Testis (tissue), 2 donors: Measurements from ENCODE around the gene VWA7.

Source experiments
- POLR2A ChIP-seq: fragments of 450-650 bp; IDR thresholded peaks from one replicate; pipeline ENCODE4 v1.6.1; 2017; ENCODE audit warnings: antibody characterized with exemption, mild to moderate bottlenecking, moderate library complexity
- TF ChIP-seq, protein P1 (sequence below), 3 experiments: fragments of 450-650 bp in 2 of 3; fragments of 200-600 bp in 1 of 3; sonication (generic) in 1 of 3; IDR thresholded peaks; one replicate each; pipeline ENCODE4 v1.5.1; 2016 to 2019; ENCODE audit warnings: antibody characterized with exemption in 3 of 3, mild to moderate bottlenecking in 2 of 3, moderate library complexity in 1 of 3

DNA sequence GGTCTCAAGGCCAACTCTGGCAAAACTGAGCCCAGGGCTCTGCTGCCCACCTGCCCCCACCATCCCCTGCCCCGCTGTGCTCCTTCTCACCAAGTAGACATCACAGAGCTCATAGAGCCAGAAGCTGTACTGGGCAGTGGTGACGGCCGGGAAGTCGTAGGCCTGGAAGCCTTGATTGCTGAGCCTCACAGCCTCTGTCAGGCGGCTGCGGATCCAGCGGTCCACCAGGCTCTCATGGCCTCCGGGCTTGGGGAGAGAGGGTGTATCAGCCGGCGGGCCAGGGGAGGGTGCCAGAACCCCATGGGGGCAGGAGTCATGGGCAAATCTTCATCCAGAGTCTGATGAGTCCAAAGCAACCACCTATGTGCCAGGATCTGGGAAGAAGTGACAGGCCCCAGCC is 2.8 kb upstream of the VWA7 start:
- TF ChIP-seq, protein P1, sequence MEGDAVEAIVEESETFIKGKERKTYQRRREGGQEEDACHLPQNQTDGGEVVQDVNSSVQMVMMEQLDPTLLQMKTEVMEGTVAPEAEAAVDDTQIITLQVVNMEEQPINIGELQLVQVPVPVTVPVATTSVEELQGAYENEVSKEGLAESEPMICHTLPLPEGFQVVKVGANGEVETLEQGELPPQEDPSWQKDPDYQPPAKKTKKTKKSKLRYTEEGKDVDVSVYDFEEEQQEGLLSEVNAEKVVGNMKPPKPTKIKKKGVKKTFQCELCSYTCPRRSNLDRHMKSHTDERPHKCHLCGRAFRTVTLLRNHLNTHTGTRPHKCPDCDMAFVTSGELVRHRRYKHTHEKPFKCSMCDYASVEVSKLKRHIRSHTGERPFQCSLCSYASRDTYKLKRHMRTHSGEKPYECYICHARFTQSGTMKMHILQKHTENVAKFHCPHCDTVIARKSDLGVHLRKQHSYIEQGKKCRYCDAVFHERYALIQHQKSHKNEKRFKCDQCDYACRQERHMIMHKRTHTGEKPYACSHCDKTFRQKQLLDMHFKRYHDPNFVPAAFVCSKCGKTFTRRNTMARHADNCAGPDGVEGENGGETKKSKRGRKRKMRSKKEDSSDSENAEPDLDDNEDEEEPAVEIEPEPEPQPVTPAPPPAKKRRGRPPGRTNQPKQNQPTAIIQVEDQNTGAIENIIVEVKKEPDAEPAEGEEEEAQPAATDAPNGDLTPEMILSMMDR (IDR thresholded peaks at IDR 0.05) = no peak
- TF ChIP-seq POLR2A = no peak
